GM12878 (cell line): Measurements from ENCODE around the gene ADGRV1.

Source experiments
- CTCF ChIP-seq, 3 experiments: IDR thresholded peaks in 2 of 3; conservative IDR thresholded peaks in 1 of 3; 2 replicates each; pipeline ENCODE4 v1.5.1; 2011; ENCODE audit warnings: low read depth in 3 of 3, low read length in 3 of 3, mild to moderate bottlenecking in 3 of 3, control low read depth in 2 of 3, moderate library complexity in 2 of 3, inconsistent platforms in 1 of 3, mixed read lengths in 1 of 3; ENCODE audit not compliant: control insufficient read depth in 2 of 3, insufficient read depth in 1 of 3; ENCODE audit errors: extremely low read depth in 1 of 3
- EP300 ChIP-seq, 2 experiments: fragments of 150-350 bp in 1 of 2; IDR thresholded peaks; 2 replicates each; pipeline ENCODE4 v1.6.1; 2011 to 2012; ENCODE audit warnings: low read depth in 2 of 2, low read length in 2 of 2, borderline replicate concordance in 1 of 2, improper control_type of control experiment in 1 of 2, inconsistent platforms in 1 of 2; ENCODE audit not compliant: control insufficient read depth in 1 of 2
- FOS ChIP-seq: IDR thresholded peaks from 3 replicates; pipeline ENCODE4 v1.6.1; 2011; ENCODE audit warnings: borderline replicate concordance; ENCODE audit not compliant: insufficient read length; ENCODE audit errors: extremely low read depth
- FOXK2 ChIP-seq: fragments of 450-650 bp; IDR thresholded peaks from 2 replicates; pipeline ENCODE4 v1.6.1; 2017; ENCODE audit warnings: mild to moderate bottlenecking, moderate library complexity
- HDAC2 ChIP-seq: fragments of 200-600 bp; sonication (generic); IDR thresholded peaks from 2 replicates; pipeline ENCODE4 v1.6.1; 2017
- IRF3 ChIP-seq: fragments of 450-650 bp; IDR thresholded peaks from 2 replicates; pipeline ENCODE4 v1.6.1; 2014; ENCODE audit warnings: mild to moderate bottlenecking
- PAX8 ChIP-seq: fragments of 450-650 bp; IDR thresholded peaks from 2 replicates; pipeline ENCODE4 v1.6.1; 2017; ENCODE audit warnings: mild to moderate bottlenecking, moderate library complexity
- POLR2A ChIP-seq: IDR thresholded peaks from 2 replicates; pipeline ENCODE4 v1.6.1; 2011; ENCODE audit warnings: low read depth, mild to moderate bottlenecking, low read length
- SMC3 ChIP-seq: IDR thresholded peaks from 2 replicates; pipeline ENCODE4 v1.6.1; 2011; ENCODE audit warnings: low read length, improper control_type of control experiment, borderline replicate concordance
- SPI1 ChIP-seq: IDR thresholded peaks from 2 replicates; pipeline ENCODE4 v1.6.1; 2011; ENCODE audit warnings: low read depth, mild to moderate bottlenecking, low read length, moderate library complexity, borderline replicate concordance; ENCODE audit not compliant: insufficient read depth
- TCF12 ChIP-seq: IDR thresholded peaks from 2 replicates; pipeline ENCODE4 v1.6.1; 2011; ENCODE audit warnings: low read depth, mild to moderate bottlenecking, low read length
- ZBTB11 ChIP-seq: fragments of 450-650 bp; formaldehyde crosslinking; IDR thresholded peaks from 2 replicates; pipeline ENCODE4 v1.5.0; 2022; ENCODE audit warnings: mild to moderate bottlenecking, missing genetic modification characterization
- ZNF687 ChIP-seq: fragments of 450-650 bp; IDR thresholded peaks from 2 replicates; pipeline ENCODE4 v1.6.1; 2017; ENCODE audit warnings: mild to moderate bottlenecking, moderate library complexity

GRCh38 chr5:90690307-90690706 is 131.7 kb downstream of the ADGRV1 start:
- TF ChIP-seq TCF12 (no peak), FOXK2 (no peak), POLR2A (no peak), SMC3 (no peak), SPI1 (no peak), PAX8 (no peak), EP300 (IDR thresholded peaks at IDR 0.05; ENCODE audit: borderline replicate concordance in 1 of 2, control insufficient read depth in 1 of 2, low read depth in 2 of 2, low read length in 2 of 2) (no peak), ZBTB11 (CRISPR knock-in tag) (no peak), CTCF (IDR thresholded peaks at IDR 0.05 in 2 of 3, conservative IDR thresholded peaks at IDR 0.05 in 1 of 3; ENCODE audit: control insufficient read depth in 2 of 3, extremely low read depth in 1 of 3, insufficient read depth in 1 of 3, low read depth in 3 of 3, low read length in 3 of 3) (no peak), IRF3 (no peak), FOS (no peak), ZNF687 (no peak), HDAC2 (no peak)
